Smooth muscle cell (in vitro differentiated cells): ENCODE results near the gene KCNK6. TPM values are rescaled to one million over a fixed set of nuclear protein-coding genes. Genes with fewer than 3 reads are reported as not detected.

Experiments
- DNase-seq: peaks from one replicate; lab custom pipeline; 2025; ENCODE audit not compliant: unreplicated experiment; lab: John Stamatoyannopoulos, UW
- H2AFZ ChIP-seq: fragments of 200-600 bp; sonication (generic); 2 replicates; pipeline ENCODE4 v1.6.0; 2016; ENCODE audit warnings: antibody characterized with exemption, low read depth, mild to moderate bottlenecking
- H3F3A ChIP-seq: fragments of 200-600 bp; sonication (generic); 2 replicates; pipeline ENCODE4 v1.6.0; 2017; ENCODE audit warnings: antibody characterized with exemption, low read depth
- H3K27ac ChIP-seq: fragments of 200-600 bp; sonication (generic); 2 replicates; pipeline ENCODE4 v1.5.1; 2016; ENCODE audit warnings: low read depth, mild to moderate bottlenecking
- H3K27me3 ChIP-seq: fragments of 200-600 bp; sonication (generic); 2 replicates; pipeline ENCODE4 v1.6.1; 2016; ENCODE audit warnings: low read depth, mild to moderate bottlenecking
- H3K36me3 ChIP-seq: fragments of 200-600 bp; sonication (generic); 2 replicates; pipeline ENCODE4 v1.5.1; 2016; ENCODE audit warnings: low read depth
- H3K4me1 ChIP-seq: fragments of 200-600 bp; sonication (generic); 2 replicates; pipeline ENCODE4 v1.5.1; 2016; ENCODE audit warnings: low read depth
- H3K4me2 ChIP-seq: fragments of 200-600 bp; sonication (generic); 2 replicates; pipeline ENCODE4 v1.6.0; 2016; ENCODE audit warnings: mild to moderate bottlenecking
- H3K4me3 ChIP-seq: fragments of 200-600 bp; sonication (generic); 2 replicates; pipeline ENCODE4 v1.5.1; 2016; ENCODE audit warnings: mild to moderate bottlenecking
- H3K79me2 ChIP-seq: fragments of 200-600 bp; sonication (generic); 2 replicates; pipeline ENCODE4 v1.6.0; 2016; ENCODE audit warnings: low read depth, mild to moderate bottlenecking
- H3K9ac ChIP-seq: fragments of 200-600 bp; sonication (generic); 2 replicates; pipeline ENCODE4 v1.6.0; 2016; ENCODE audit warnings: low read depth
- H3K9me3 ChIP-seq: fragments of 200-600 bp; sonication (generic); replicated peaks from 2 replicates; pipeline ENCODE4 v1.5.1; 2016; ENCODE audit warnings: low read depth
- H4K20me1 ChIP-seq: fragments of 200-600 bp; sonication (generic); 2 replicates; pipeline ENCODE4 v1.6.0; 2016; ENCODE audit warnings: low read depth
- CTCF ChIP-seq: fragments of 200-600 bp; sonication (generic); IDR thresholded peaks from 2 replicates; pipeline ENCODE4 v1.5.1; 2017; ENCODE audit warnings: borderline replicate concordance, mild to moderate bottlenecking, antibody characterized with exemption; ENCODE audit not compliant: insufficient read depth, poor library complexity, severe bottlenecking
- WGBS: methylation state at CpG from one replicate; pipeline ENCODE4 v1.1.7; 2016; ENCODE audit warnings: low lambda C conversion rate; 5-methylcytosine and 5-hydroxymethylcytosine counted together
- polyA plus RNA-seq: library from polyadenylated mRNA; unstranded; fragments of >200 nt; fragmentation: Nextera tagmentation; extraction: Ambion mirVana; gene quantifications from 2 replicates; pipeline ENCODE4 v1.2.1, GENCODE V29; 2016
- total RNA-seq: library from RNA; depleted of rRNA; stranded (reverse); fragments of >200 nt; gene quantifications from 2 replicates; pipeline ENCODE4 v1.2.3, GENCODE V29; 2014

The KCNK6 gene
- total and polyA plus RNA-seq, 2 experiments from 2014 or later = 6.5 to 12.6 TPM

GRCh38 chr19:38291855-38292254 is 27.8 kb upstream of the KCNK6 start:
- Histone ChIP-seq H2AFZ (no peak overlapping the region), H3K27ac (peak overlapping the region; percentile 62)

DNA sequence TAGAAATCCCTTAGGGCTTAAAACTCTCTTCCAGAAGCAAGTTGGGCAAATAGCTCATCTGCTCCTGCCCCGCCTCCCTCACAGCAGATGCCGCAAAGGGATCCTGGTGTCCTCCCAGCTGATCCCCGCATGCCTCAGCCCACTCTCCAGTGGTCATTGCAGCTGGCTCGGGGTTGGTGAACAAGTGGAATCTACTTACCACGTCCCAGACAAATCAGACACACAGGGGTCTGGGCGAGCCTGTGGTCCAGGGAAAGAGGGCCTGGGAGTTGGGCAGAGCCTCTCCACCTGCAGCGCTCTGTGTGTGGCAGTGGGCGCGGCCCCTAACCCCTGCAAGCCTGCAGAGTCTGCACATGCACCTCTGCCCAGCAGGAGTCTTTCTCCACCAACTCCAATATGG is 26.4 kb upstream of the KCNK6 start:
- Histone ChIP-seq H3K27me3 (no peaks in the 10 kb centered on the region), H3K4me3 (no peak overlapping the region)

More at GRCh38 chr19:38291855-38292254, 27.8 kb upstream of the KCNK6 start:
- Histone ChIP-seq H3K4me2 (peak overlapping the region; percentile 18), H3K9me3 (no peaks in the 10 kb centered on the region), H3K27me3 (no peaks in the 10 kb centered on the region), H4K20me1 (no peaks in the 10 kb centered on the region), H3K79me2 (no peaks in the 10 kb centered on the region), H3F3A (no peaks in the 10 kb centered on the region), H3K36me3 (no peaks in the 10 kb centered on the region), H3K4me1 (peaks cover 6% of the 10 kb centered on the region), H3K9ac (no peak overlapping the region), H3K4me3 (no peak overlapping the region)
- no peak for TF ChIP-seq CTCF
- 54% methylated on average over 15 of the region's 15 CpGs for WGBS
- DNase-seq = no peak

GRCh38 chr19:38294090-38294489 is 25.6 kb upstream of the KCNK6 start:
- no peak for TF ChIP-seq CTCF
- WGBS = 75% methylated on average over 8 of the region's 8 CpGs
- no peaks in the 10 kb centered on the region for H4K20me1 ChIP-seq
- H3F3A ChIP-seq = peaks cover 6% of the 10 kb centered on the region
- H3K9ac ChIP-seq = no peak overlapping the region
- H3K4me3 ChIP-seq = no peak overlapping the region
- no peaks in the 10 kb centered on the region for H3K36me3 ChIP-seq
- H2AFZ ChIP-seq = no peak overlapping the region
- no peak overlapping the region for H3K4me2 ChIP-seq
- no peaks in the 10 kb centered on the region for H3K9me3 ChIP-seq
- H3K27me3 ChIP-seq = no peaks in the 10 kb centered on the region
- DNase-seq = no peak
- peaks cover 6% of the 10 kb centered on the region for H3K4me1 ChIP-seq
- H3K79me2 ChIP-seq = no peaks in the 10 kb centered on the region
- no peak overlapping the region for H3K27ac ChIP-seq

More for the DNA sequence above, 26.4 kb upstream of the KCNK6 start:
- no peaks in the 10 kb centered on the region for H3K79me2 ChIP-seq
- no peaks in the 10 kb centered on the region for H4K20me1 ChIP-seq
- no peak overlapping the region for H3K27ac ChIP-seq
- no peak overlapping the region for H3K4me2 ChIP-seq
- no peaks in the 10 kb centered on the region for H3K9me3 ChIP-seq
- peaks cover 3% of the 10 kb centered on the region for H3F3A ChIP-seq
- no peak for TF ChIP-seq CTCF
- no peak overlapping the region for H3K9ac ChIP-seq
- 70% methylated on average over 9 of the region's 9 CpGs for WGBS
- no peaks in the 10 kb centered on the region for H3K36me3 ChIP-seq
- no peak for DNase-seq
- H3K4me1 ChIP-seq = peaks cover 6% of the 10 kb centered on the region
- H2AFZ ChIP-seq = no peak overlapping the region
